ENCODE results near the gene EBF3.

GRCh38 chr10:130003787-130004613 is 39.9 kb upstream of the EBF3 start:
- TF ChIP-seq CTCF (IDR thresholded peaks at IDR 0.05; ENCODE audit: borderline replicate concordance, extremely low read depth, low read length, poor library complexity, severe bottlenecking), result no peak
- TF ChIP-seq EZH2 (IDR thresholded peaks at IDR 0.05; ENCODE audit: borderline replicate concordance, low read depth, low read length, severe bottlenecking), result no peak
